Neuron (in vitro differentiated cells): ENCODE measurements around the gene IL1RAP.

Experiments used
- H2AFZ ChIP-seq: one replicate; pipeline ENCODE4 v1.6.1; 2013; ENCODE audit warnings: low read depth, mild to moderate bottlenecking, inconsistent platforms, low read length, moderate library complexity
- H3K27me3 ChIP-seq: one replicate; pipeline ENCODE4 v1.6.1; 2013; ENCODE audit warnings: low read length; ENCODE audit not compliant: insufficient read depth
- H3K36me3 ChIP-seq: one replicate; pipeline ENCODE4 v1.6.1; 2013; ENCODE audit warnings: low read length; ENCODE audit not compliant: insufficient read depth
- H3K4me1 ChIP-seq: one replicate; pipeline ENCODE4 v1.6.1; 2013; ENCODE audit warnings: low read length; ENCODE audit not compliant: insufficient read depth
- H3K4me3 ChIP-seq: 2 replicates; pipeline ENCODE4 v1.5.1; 2013; ENCODE audit warnings: mild to moderate bottlenecking, low read length, moderate library complexity
- H3K9me3 ChIP-seq: one replicate; pipeline ENCODE4 v1.6.1; 2013; ENCODE audit warnings: low read length

The IL1RAP gene

DNA sequence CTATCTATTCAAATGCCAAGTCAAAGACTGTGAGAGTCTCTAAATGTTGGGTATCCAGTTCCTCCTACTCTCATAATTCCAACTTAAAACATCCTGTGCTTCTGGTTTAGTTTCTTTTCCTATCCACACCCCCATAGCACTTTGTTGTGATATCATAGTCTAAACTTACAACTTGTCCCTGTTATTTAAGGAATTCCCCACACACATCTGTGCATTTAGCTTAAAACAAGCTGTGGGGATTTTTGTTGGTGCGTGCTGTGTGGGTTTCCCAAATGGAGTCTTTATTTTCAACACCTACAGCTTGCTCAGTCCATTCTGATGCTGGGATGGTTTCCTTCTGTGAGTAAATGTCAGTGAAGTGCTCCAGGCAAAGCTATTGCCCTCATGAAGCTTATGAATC lies 181.3 kb downstream of the IL1RAP start:
- Histone ChIP-seq H3K9me3 (no peaks in the 10 kb centered on the region), H3K4me1 (no peaks in the 10 kb centered on the region), H3K36me3 (no peaks in the 10 kb centered on the region), H2AFZ (no peak overlapping the region), H3K4me3 (no peak overlapping the region), H3K27me3 (no peaks in the 10 kb centered on the region)

DNA sequence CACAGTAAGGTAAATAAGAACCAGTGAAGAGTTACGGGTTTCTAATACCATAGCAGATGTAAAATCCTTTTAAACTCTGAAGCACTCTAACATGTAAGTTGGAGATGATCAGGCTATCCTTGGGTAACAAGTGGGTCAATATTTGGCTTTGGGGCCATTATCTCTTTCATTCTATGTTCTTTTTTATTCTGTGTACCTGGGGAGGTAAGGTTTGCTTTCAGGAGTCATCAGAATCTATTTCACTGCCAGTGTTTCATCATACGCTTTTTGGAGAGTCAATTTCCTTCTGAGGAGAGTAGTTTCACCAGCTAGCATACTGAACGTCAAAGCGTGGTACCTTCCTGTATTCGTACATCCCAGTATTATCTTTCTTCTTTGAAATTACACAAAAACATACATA lies 182.1 kb downstream of the IL1RAP start:
- H2AFZ ChIP-seq = no peak overlapping the region
- H3K4me1 ChIP-seq = no peaks in the 10 kb centered on the region
- no peak overlapping the region for H3K4me3 ChIP-seq
- H3K27me3 ChIP-seq = no peaks in the 10 kb centered on the region
- H3K36me3 ChIP-seq = no peaks in the 10 kb centered on the region
- no peaks in the 10 kb centered on the region for H3K9me3 ChIP-seq

DNA sequence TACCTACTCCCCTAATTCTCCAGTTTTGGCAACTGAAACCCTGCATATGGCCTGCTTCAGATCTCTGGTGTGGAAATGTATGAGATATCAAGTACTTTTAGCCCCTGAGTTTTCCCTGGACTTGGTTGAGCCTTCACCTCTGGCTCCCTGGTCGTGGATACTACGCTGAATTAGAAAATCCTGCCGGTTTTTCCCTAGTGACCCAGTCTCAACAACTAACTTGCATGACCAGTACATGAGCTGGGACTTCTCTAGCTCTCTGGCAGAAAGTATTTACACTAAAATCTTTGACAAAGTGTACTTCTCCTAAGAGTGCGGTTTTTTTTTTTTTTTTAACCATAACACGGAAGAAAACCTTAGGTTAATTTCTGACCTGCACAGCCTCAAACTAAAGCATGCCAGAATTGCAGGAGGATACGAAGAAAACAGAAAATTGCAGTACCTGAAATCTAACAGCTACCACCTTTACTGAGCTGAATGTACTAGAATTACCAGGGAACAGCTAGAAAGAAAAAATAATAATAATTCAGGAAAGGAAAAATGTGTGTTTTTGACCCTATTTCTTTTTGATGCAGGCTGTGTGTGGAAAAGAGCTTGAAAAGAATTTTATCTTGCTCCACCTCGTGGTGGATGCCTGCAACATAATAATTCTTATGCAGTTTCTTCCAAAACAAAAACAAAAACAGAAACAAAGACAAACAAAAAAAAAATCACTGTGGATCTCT lies 183.1 kb downstream of the IL1RAP start:
- Histone ChIP-seq H3K9me3 (no peaks in the 10 kb centered on the region), H3K4me3 (no peak overlapping the region), H3K27me3 (peaks cover 2% of the 10 kb centered on the region), H3K4me1 (no peaks in the 10 kb centered on the region), H3K36me3 (no peaks in the 10 kb centered on the region), H2AFZ (no peak overlapping the region)

DNA sequence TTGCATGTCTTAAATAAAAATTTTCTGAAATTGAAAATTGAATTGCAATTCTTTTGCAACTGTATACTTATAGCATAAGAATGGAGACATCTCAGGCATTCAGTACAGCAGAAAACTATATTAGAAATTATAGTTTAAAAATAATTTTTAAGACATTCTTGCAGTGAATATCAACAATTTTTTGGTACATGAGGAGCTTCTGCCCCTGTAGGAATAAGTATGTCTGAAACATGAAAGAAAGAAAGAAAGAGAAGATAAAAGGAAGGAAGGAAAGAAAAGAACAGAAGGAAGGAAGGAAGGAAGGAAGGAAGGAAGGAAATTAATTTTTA lies 183.6 kb downstream of the IL1RAP start:
- H3K9me3 ChIP-seq = no peaks in the 10 kb centered on the region
- H3K27me3 ChIP-seq = peaks cover 3% of the 10 kb centered on the region
- H2AFZ ChIP-seq = no peak overlapping the region
- no peaks in the 10 kb centered on the region for H3K4me1 ChIP-seq
- no peaks in the 10 kb centered on the region for H3K36me3 ChIP-seq
- no peak overlapping the region for H3K4me3 ChIP-seq

DNA sequence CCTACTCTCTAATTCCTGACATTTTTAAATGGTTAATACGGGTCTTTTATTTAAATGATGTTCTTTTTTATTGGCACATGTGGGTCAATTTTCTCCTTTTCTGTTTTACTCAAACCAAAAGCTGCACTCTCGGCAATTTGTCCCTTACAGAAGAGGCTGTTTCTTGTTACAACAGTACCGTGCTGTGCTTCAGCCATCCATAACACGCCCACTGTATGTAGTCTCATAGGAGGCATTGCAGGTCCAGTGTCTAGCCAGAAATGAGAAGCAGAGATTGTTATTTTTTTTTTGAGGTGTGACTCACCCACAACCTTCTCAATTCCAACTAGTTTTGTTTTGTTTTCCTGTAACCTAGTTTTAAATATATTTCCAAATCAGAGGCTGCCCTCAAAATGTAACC lies 184.0 kb downstream of the IL1RAP start:
- Histone ChIP-seq H3K9me3 (no peaks in the 10 kb centered on the region), H3K27me3 (peaks cover 3% of the 10 kb centered on the region), H3K36me3 (no peaks in the 10 kb centered on the region), H3K4me1 (no peaks in the 10 kb centered on the region), H3K4me3 (no peak overlapping the region), H2AFZ (no peak overlapping the region)

DNA sequence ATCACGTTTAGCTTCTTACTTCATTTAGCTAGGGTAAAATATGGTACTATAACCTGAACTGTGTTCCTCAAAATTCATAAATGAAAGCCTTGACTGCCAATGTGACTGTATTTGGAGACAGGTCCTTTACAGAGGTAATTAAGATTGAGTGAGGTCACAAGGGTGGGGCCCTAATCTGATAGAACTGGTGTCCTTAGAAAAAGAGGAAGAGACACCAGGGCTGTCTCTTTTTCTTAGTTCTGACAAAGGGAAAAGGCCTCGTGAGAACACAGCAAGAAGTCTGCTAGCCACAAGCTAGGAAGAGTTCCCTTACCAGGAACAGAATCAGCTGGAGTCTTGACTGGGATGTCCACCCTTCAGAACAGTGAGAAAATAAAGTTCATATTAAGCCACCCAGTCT lies 185.9 kb downstream of the IL1RAP start:
- H3K9me3 ChIP-seq = no peaks in the 10 kb centered on the region
- H3K27me3 ChIP-seq = peaks cover 3% of the 10 kb centered on the region
- H3K36me3 ChIP-seq = no peaks in the 10 kb centered on the region
- H3K4me1 ChIP-seq = no peaks in the 10 kb centered on the region
- H3K4me3 ChIP-seq = no peak overlapping the region
- H2AFZ ChIP-seq = no peak overlapping the region

DNA sequence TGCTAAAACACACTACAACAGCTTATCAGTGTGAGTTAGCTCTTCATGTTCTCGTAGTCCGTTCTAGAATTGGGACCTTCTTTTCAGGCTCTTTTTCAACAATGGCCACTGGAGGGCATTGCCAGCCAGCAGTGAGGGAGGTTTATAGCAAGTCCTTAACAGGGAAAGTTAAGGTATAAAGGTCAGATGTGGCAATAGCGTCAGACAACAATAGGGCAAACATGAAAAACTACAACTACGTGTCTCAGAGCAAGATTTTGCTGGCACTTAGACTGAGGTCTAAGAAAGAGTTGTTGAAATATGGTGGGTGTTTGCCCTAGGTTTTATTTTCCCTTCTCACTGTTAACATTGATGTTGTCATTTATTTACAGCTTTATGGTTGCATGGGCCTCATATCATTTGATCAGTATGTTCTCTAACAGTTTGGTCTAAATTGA lies 187.2 kb downstream of the IL1RAP start:
- Histone ChIP-seq H3K9me3 (no peaks in the 10 kb centered on the region), H3K27me3 (peaks cover 3% of the 10 kb centered on the region), H2AFZ (no peak overlapping the region), H3K36me3 (no peaks in the 10 kb centered on the region), H3K4me3 (no peak overlapping the region), H3K4me1 (no peaks in the 10 kb centered on the region)

DNA sequence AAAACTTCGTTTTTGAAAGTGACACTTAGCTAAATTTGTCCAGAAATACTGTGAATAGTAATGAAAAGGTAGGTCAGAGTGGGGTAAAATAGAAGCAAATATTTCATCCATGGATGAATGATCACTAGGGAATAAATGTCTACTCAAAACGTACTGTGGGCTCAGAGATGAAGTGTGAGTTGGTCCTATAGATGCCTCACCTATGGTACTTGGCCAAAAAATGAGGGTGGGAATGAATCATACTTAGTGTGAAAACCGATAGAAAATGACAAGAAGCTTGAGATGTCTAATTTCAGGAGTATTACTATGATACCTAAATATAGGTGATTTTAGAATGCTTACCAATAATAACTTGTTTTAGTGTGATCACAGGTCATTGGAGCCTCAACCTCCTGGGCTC lies 192.7 kb downstream of the IL1RAP start:
- Histone ChIP-seq H3K36me3 (no peaks in the 10 kb centered on the region), H3K27me3 (peaks cover 3% of the 10 kb centered on the region), H2AFZ (no peak overlapping the region), H3K4me1 (peaks cover 5% of the 10 kb centered on the region), H3K4me3 (no peak overlapping the region), H3K9me3 (no peaks in the 10 kb centered on the region)
